Suppressor macrophage treated with lipopolysaccharide for 1 hour (primary cell): ENCODE measurements around the gene ITGB1BP1.

Experiments
- DNase-seq, 3 donors: peaks; one replicate each; pipeline ENCODE4 v3.0.0-alpha.2; 2020 to 2022

The ITGB1BP1 gene

DNA sequence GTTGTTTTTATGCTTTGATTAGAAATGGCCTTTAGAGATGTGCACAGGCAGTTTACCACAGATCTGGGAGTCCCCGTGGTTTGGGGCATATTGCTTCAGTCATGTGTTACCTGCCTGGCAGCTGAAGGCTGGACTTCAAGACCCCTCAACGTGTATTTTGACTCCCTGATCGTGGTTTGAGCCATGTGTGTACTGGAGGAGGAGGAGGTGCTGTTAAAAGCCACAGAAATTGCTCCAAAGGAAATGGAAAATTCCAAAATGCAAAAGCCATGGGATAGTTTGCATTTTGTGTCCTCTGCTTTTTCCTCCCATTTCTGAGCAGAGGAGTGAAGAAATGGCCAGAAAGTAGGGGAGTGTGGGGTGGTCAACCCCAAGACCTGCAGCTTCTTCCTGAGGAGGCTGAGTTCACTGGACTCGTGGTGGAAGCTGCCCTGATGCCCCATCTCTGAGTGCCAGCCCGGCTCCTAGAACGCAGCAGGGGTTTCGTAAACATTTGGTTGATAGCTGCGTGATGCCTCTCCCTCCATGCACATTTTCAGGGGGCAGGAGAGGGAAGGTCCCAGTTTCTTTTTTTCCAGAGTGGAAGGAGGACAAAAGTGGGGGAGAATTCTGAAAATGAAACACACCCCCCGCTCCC lies 45.7 kb downstream of the ITGB1BP1 start:
- no peak for DNase-seq

DNA sequence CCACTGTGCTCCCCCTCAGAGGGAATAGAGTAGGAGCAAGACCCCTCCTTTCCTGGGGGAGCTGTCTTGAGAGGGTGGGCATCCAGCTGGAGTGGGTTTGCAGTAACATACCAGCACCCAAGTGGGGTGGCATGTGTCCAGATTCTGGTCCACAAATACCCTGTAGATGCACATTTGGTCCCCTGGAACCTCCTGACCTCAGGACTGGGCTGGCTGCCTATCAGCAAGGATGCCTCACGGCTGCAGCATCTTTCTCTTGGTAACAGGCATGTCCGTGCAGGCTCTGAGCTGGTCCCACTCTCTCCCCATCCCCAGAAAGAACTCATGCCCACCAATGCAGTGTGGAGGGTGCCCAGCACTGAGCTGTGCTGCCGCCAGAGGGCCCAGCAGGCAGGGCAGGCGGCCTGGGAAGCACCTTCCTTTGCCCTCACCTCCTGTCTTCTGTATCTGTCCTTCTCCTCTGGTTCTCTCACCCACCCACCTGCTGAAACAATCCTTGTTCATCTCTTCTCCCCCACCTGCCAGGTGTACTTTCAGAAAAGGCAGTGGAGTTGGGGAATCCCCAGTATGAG lies 47.4 kb downstream of the ITGB1BP1 start:
- no peak for DNase-seq

- DNase-seq: no peak
Measured at GRCh38 chr2:9374071-9374730, 49.1 kb downstream of the ITGB1BP1 start.

- DNase-seq: no peak
Measured at GRCh38 chr2:9373476-9373875, 49.9 kb downstream of the ITGB1BP1 start.

- no peak for DNase-seq
Measured at GRCh38 chr2:9373047-9373446, 50.3 kb downstream of the ITGB1BP1 start.

- DNase-seq: no peak
Measured at GRCh38 chr2:9370746-9371145, 52.6 kb downstream of the ITGB1BP1 start.

- no peak for DNase-seq
Measured at GRCh38 chr2:9366026-9366425, 57.3 kb downstream of the ITGB1BP1 start.

DNA sequence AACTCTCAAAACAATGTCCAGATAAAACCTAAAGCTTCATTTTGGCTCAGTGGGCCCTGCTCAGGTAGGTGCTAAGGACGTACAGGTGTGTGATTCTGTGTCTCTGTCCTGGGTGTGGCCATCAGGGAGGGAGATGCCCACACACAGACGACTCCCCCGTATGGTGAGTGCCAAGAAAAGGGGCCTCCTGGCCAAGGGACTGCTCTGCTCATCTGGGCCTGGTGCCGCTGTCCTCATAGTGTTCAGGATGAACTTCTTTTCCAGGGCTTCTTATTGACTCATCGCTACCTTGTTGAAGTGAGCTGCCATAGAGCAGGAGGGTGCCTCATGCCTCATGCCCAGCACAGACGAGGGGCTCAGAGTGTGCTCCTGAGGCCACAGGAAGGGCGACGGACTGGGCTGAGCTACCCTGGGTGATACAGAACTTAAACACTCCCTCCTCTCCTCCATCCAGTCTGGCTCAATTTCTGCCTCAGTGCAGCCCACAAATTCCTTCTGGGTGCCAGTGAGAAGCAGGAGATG lies 57.8 kb downstream of the ITGB1BP1 start:
- no peak for DNase-seq

DNA sequence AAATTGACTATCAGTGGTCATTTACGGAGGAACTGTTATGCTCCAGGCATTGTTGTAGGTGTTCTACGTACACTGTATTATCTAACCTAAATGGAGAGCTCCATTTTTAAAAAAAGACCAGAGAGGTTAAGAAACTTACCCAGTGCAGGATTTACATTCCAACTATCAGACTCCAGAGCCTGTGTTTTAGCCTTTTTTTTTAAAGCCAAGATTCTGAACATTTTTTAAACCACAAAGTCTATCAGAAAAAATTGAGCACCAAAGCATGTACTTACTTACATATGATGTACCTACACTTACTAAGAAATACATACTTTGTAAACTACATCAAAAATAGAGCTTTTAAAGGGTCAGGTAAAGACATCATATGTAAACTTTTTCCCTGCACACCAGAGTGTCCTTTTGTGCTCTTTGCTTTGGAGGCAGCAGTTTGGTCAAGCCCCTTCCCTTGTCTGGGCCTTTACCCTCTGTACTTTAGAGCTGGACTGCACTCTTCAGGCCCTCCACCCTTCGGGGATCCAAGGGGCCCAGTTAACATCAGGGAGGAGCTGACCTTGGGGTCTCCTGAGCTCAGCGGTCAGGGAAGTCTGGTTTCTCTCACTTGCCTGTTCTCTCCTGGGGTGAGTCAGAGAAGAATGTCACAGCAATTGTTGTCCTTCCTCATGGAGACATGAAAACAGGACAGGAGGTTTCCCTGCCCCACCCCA lies 58.4 kb downstream of the ITGB1BP1 start:
- DNase-seq: no peak

DNA sequence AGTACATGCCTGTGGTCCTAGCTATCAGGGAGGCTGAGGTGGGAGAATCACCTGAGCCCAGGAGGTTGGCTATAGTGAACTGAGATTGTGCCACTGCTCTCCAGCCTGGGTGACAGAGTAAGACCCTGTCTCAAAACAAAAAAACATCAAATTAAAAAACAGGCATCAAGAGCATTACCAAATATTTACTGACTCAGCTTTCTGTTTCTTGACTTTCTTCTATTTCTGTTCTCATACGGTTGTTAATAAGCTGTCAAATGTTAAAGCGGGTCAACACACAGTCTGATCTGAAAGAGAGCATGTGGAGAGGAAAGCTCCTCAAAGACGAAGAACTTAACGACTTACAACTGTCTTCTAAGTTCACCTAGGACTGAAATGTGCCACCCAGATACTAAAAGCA lies 59.0 kb downstream of the ITGB1BP1 start:
- DNase-seq: no peak

DNA sequence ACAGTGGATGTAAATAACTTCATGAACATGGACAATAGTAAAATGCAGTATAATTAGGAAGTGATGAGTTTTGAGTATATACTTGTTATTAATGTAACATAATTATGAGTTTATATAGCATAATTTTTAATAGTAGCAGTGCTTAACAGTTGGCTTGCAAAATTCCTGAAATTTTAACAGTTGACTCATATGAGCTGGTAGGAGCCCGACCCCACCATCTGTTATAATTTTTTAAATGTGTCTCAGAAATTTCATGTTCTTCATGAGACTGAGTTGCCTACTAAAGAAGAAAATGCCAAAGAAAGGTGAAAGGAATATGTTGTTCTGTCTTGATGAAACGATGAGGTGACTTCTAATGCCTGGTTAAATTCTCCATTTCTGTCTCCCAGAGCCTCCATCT lies 62.6 kb downstream of the ITGB1BP1 start:
- DNase-seq: no peak

DNA sequence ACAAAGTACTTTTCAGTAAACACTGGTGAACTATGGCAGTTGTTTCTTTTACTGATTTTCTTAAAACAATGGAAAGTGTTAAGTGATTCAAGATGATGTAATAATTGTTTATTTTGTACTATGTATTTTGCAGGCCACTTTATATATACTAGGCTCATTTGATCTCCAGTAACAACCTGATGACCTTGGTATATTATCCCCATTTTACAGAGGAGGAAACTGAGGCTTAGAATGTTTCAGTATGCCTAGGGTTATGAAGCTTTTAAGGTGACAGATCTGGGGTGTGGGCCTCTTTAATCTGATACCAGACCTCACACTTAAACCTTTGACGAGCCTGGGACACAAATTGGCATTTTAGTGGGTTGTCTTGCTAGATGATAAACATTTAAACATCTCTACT lies 63.2 kb downstream of the ITGB1BP1 start:
- no peak for DNase-seq

- no peak for DNase-seq
Measured at GRCh38 chr2:9359463-9359862, 63.9 kb downstream of the ITGB1BP1 start.

- DNase-seq: no peak
Measured at GRCh38 chr2:9358846-9359245, 64.5 kb downstream of the ITGB1BP1 start.

DNA sequence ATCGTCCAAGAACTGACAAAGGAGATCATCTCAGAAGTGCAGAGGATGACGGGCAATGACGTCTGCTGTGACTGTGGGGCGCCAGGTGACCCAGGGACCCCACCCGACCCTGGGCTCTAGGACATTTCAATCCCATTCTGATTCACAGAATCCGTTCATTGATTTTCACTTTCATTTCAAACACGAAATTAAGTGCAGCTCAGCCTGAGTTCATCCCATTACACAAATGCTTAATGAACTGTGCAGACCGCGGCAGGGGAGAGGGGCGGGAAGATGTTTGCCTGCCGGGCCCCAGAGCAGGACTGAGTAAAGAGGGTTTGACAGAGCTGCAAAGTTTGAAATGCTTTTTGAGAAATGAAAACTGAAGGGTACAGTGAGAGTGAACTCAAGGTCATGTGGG lies 67.1 kb downstream of the ITGB1BP1 start:
- no peak for DNase-seq

GRCh38 chr2:9355716-9356115 lies 67.6 kb downstream of the ITGB1BP1 start:
- no peak for DNase-seq

- no peak for DNase-seq
Measured at GRCh38 chr2:9355270-9355669, 68.1 kb downstream of the ITGB1BP1 start.

- no peak for DNase-seq
Measured at GRCh38 chr2:9354318-9354717, 69.0 kb downstream of the ITGB1BP1 start.
